Endothelial cell (in vitro differentiated cells): ENCODE data around the gene TRIM10. TPM values are rescaled to one million over a fixed set of nuclear protein-coding genes. Genes with fewer than 3 reads are reported as not detected.

Source experiments
- DNase-seq: peaks from one replicate; pipeline ENCODE4 v3.0.0; 2021; ENCODE audit warnings: low spot score
- H3K27ac Mint-ChIP-seq: one replicate; pipeline ENCODE4 v1.8.0; 2021; ENCODE audit warnings: mixed read lengths, inconsistent platforms; ENCODE audit not compliant: unreplicated experiment
- H3K27me3 Mint-ChIP-seq: one replicate; pipeline ENCODE4 v1.8.0; 2021; ENCODE audit warnings: mild to moderate bottlenecking, moderate library complexity, mixed read lengths, inconsistent platforms; ENCODE audit not compliant: unreplicated experiment
- H3K36me3 Mint-ChIP-seq: one replicate; pipeline ENCODE4 v1.8.0; 2021; ENCODE audit warnings: mild to moderate bottlenecking, low read depth, mixed read lengths, inconsistent platforms; ENCODE audit not compliant: unreplicated experiment
- H3K4me1 Mint-ChIP-seq: one replicate; pipeline ENCODE4 v1.8.0; 2021; ENCODE audit warnings: mild to moderate bottlenecking, mixed read lengths, inconsistent platforms; ENCODE audit not compliant: unreplicated experiment
- H3K4me3 Mint-ChIP-seq: one replicate; pipeline ENCODE4 v1.8.0; 2021; ENCODE audit warnings: mild to moderate bottlenecking, mixed read lengths, inconsistent platforms; ENCODE audit not compliant: unreplicated experiment
- H3K9me3 Mint-ChIP-seq: one replicate; pipeline ENCODE4 v1.8.0; 2021; ENCODE audit warnings: mixed read lengths, inconsistent platforms; ENCODE audit not compliant: unreplicated experiment
- total RNA-seq: library from RNA; stranded (reverse); fragmentation: NEBNext Ultra II Directional; extraction: Animal tissue kit (Norgen Biotek cat#: 25700); gene quantifications from one replicate; pipeline ENCODE4 v1.2.1, GENCODE V29; 2021; ENCODE audit not compliant: unreplicated experiment
- TF ChIP-seq, protein P1 (sequence below): fragments of 200-600 bp; sonication (generic); IDR thresholded peaks from one replicate; pipeline ENCODE4 v1.5.0; 2021; ENCODE audit warnings: antibody characterized with exemption; ENCODE audit not compliant: unreplicated experiment

The TRIM10 gene
- total RNA-seq, 1 donor from 2014 or later = not detected

DNA sequence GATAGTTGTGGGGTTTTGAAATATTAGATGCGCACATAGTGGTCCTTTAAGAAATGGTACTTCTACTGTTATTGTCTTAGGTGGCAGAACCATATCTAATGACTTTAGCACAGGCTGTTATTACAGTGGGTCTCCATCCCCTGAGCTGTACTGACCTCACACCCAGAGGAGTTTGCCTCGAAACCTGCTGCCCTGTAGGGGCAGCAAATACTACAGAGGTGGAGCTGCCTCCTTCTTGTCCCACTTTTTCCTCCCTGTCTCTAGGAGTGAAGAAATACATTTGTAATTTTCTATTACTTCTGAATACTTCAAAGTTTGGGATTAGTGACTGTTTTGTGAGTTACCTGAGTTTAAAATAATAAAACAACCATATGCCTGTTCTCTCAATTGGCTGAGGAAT lies 56.4 kb downstream of the TRIM10 start:
- Mint-ChIP-seq H3K27me3 (peaks cover 8% of the 10 kb centered on the region), H3K27ac (no peak overlapping the region), H3K36me3 (no peaks in the 10 kb centered on the region), H3K9me3 (no peaks in the 10 kb centered on the region), H3K4me3 (no peak overlapping the region), H3K4me1 (peaks cover 30% of the 10 kb centered on the region)
- TF ChIP-seq, protein P1, sequence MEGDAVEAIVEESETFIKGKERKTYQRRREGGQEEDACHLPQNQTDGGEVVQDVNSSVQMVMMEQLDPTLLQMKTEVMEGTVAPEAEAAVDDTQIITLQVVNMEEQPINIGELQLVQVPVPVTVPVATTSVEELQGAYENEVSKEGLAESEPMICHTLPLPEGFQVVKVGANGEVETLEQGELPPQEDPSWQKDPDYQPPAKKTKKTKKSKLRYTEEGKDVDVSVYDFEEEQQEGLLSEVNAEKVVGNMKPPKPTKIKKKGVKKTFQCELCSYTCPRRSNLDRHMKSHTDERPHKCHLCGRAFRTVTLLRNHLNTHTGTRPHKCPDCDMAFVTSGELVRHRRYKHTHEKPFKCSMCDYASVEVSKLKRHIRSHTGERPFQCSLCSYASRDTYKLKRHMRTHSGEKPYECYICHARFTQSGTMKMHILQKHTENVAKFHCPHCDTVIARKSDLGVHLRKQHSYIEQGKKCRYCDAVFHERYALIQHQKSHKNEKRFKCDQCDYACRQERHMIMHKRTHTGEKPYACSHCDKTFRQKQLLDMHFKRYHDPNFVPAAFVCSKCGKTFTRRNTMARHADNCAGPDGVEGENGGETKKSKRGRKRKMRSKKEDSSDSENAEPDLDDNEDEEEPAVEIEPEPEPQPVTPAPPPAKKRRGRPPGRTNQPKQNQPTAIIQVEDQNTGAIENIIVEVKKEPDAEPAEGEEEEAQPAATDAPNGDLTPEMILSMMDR = no peak
- DNase-seq = no peak

DNA sequence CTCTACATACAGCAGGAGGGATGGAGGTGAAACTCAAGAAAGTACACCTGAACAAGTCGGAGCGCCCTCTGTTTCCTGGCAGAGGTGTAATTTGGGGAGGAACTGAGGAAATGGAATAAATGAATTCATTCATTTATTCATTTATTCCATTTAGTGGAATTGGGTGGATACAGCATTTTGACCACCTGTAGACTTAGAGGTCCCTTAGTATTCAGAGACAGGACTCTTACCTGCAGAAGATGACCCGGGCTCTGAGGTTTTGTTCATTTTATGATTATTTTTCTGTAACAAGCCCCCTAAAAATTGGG lies 57.2 kb downstream of the TRIM10 start:
- Mint-ChIP-seq H3K36me3 (no peaks in the 10 kb centered on the region), H3K27ac (no peak overlapping the region), H3K27me3 (peaks cover 8% of the 10 kb centered on the region), H3K9me3 (no peaks in the 10 kb centered on the region), H3K4me3 (peak overlapping the region; percentile 88), H3K4me1 (peaks cover 38% of the 10 kb centered on the region)
- no peak for DNase-seq
- TF ChIP-seq, protein P1 = no peak

DNA sequence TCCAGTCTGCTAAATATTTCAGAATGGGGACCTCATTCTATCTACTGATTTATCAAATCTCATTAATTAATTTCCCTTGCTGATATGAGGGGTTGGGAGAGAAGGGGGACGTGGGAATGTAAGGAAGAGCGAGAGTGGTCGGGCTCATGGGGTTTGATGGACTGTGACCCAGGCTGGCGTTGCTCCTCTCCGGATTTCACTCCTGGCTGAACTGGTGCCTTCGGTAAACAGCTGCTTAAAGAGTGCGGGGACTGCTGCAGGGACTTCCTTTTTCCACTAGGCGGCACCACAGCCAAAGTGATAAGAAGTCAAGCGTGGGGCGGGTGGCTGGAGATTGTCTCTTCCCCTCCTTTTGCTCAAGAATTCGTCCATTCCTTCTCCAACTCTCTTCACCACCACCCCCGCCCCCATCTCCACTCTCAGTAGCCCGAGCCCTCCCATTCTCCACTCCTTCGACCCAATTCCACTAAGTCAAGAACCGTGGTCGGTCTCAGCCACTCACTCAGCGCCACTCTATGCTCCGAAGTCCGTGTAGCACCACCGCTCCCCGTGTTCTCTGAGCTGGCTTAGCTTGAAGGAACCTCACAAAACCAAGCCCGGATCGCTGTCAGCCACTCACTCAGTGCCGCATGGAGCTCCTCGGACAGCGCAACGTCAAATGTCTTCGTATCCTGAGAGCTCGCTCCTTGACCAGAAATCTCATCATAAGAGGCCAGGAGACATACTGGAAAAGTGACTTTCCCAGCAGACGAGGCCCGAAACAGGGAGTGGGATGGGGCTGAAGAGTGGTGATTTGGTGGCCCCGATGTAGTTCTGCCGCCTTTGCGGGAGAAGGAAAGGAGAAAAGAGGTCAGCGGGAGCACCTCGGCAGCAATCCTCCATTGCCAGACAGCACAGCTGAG lies 57.8 kb downstream of the TRIM10 start:
- Mint-ChIP-seq H3K36me3 (no peaks in the 10 kb centered on the region), H3K27me3 (peaks cover 5% of the 10 kb centered on the region), H3K27ac (peak overlapping the region; percentile 14), H3K4me1 (peaks cover 44% of the 10 kb centered on the region), H3K9me3 (no peaks in the 10 kb centered on the region), H3K4me3 (peak overlapping the region; percentile 88)
- TF ChIP-seq, protein P1 = peak; percentile 87
- DNase-seq = peak; percentile 78

DNA sequence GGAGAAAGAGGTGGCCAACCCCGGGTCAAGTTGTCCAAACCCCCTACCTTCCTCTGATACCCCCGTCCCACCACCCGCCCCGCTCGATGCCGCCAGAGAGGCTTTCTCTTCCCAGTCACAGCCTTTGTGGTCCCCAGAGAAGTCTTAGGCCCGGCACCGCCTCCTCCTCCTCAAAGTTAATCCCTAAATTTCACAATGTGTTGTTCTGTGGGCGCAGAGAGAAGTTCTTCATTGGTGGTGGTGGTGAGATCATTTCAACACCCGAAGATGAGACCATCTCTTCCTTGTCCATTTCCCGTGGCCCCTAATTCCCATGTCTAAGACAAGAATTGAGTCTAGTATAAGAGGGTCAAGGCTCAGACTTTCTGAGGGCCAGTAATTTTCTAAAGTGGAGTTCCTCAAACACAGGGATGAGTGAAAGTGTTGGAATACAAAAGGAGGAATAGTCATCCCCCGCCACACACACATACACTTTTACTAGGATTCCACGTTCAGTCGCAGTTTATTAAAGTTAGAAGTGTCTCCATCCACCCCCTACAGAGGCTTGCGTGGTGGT lies 58.5 kb downstream of the TRIM10 start:
- Mint-ChIP-seq H3K27me3 (peaks cover 7% of the 10 kb centered on the region), H3K36me3 (no peaks in the 10 kb centered on the region), H3K4me1 (peaks cover 48% of the 10 kb centered on the region), H3K9me3 (no peaks in the 10 kb centered on the region), H3K4me3 (peak overlapping the region; percentile 88), H3K27ac (no peak overlapping the region)
- TF ChIP-seq, protein P1 = no peak
- DNase-seq = no peak

Other genes with a start within 250 kb of the TRIM10 start
- gene HLA-A, start 218.7 kb downstream of the TRIM10 start, total RNA-seq = 167 TPM
- gene POLR1H, start 99.9 kb downstream of the TRIM10 start, total RNA-seq = 39.0 TPM
- 39.3 TPM for gene PPP1R11, start 94.0 kb downstream of the TRIM10 start, total RNA-seq
- not detected for gene RNF39, start 85.4 kb downstream of the TRIM10 start, total RNA-seq
- gene TRIM31, start 48.1 kb downstream of the TRIM10 start, total RNA-seq = not detected
- not detected for gene TRIM40, start 25.1 kb downstream of the TRIM10 start, total RNA-seq
- gene TRIM15, start 2.3 kb upstream of the TRIM10 start, total RNA-seq = not detected
- 27.1 TPM for gene TRIM26, start 52.2 kb upstream of the TRIM10 start, total RNA-seq
- gene TRIM39, start 165.7 kb upstream of the TRIM10 start, total RNA-seq = 19.4 TPM
- gene RPP21, start 183.9 kb upstream of the TRIM10 start, total RNA-seq = 35.2 TPM